GM04504 (cell line): ENCODE measurements around the gene NBAS.

ENCODE experiments used
- DNase-seq: peaks from one replicate; pipeline ENCODE4 v3.0.0-alpha.2; 2012; ENCODE audit warnings: low read depth

NBAS gene

DNA sequence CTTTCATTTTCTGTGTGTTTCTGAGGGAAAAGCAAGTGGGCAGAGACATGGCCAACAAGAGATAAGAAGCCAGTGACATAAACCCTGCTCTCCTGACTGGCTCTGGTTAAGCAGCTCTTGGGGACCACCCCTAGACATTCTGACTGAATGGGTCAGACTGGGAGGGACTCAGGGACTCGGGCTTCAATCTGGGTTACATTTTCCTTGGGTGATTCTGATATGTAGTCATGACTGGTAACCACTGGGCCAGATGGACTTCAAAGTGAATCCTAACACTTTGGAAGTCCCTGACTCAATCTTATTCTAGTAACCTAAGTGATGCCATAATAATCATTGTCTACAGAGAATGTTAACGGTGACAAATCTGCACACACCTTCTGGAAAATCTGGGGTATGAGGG lies 397.8 kb downstream of the NBAS start:
- no peak for DNase-seq

DNA sequence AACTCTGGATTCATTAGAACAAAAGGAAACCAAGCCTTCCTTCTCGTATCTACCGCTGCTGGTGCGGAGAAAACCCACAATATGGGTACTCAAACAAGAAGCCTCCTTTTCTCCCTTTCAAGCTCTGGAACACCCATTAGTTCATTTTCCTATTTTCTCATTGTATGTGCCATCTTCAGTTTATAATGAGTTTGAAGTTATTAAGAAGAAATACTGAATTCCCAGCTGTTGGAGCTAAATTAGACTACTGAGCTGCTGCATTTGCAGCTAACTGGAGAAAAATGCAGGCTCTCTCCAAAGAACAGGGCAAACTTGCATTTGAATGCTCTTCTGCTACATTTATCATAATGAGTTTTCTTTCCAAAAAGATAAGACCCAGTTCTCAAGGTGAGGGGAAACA lies 398.5 kb downstream of the NBAS start:
- DNase-seq, result no peak

DNA sequence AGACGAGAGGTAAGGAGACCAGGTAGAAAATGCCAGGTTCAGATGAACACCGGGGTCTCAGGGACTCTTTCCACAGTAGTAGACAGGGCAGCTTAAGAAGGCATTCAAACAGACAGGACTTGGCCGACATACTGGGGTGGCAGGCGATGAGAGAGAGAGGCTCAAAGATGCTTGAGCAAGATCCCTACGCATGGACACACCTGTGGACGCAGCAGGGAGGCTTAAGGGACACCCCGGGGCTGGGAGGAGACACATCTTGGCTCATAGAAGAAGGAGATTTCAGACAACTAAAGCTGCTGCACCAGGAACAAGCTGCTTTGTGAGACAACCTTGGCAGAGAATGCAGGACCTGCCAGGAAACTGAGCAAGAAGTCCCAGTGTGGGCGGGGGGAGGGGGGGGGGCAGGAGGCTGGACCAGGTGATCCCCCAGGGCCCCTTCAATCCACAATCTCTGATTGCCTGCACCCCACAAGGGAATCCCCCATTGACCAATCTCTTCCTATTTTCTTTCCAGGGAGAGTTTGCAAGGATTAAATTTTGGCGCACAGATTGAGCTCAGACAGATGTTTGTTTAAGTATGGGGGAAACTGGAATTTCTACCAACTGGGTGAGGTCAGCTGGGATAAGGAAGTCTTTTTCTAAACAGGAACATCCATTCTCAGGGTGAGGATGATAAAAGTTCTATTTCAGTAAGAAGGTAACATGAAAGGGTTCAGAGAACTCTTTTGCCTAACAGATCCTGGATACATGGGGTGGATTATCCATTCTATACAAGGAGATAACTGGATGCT lies 400.7 kb downstream of the NBAS start:
- no peak for DNase-seq

DNA sequence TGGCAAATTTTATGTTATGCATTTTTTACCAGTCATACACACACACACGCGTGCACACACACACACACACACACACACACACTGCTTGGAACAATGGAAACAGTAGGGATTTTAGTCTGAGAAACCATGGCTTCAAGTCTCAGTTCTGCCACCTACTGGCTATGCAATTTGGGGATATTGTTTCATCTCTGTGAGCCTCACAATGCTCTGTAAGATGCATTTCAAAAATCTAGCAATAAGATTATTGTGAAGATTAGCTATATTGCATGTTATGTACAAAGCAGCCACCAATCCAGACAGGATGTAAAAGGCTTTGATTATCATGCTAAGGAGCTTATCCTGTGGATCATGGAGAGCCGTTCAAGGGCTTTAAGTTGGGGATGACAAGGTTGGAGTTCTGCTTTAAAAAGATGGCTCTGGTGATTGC lies 401.4 kb downstream of the NBAS start:
- no peak for DNase-seq

DNA sequence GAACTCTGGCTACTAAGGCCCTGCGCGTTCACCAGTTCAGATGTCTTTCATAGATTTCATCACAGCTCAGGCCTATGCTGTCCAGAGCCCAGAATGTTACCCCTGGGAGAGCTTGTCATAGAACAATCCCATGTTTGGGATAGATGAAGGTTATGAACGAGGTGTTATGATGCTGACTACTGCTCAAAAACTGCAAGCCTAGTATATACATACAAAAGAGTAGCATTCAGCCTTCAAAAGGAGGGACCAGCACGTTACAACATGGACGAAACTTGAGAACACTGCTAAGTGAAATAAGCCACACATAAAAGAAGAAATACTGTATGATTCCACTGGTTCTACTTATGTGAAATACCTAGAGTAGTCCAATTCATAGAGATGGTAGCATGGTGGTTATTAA lies 401.9 kb downstream of the NBAS start:
- DNase-seq, result no peak

DNA sequence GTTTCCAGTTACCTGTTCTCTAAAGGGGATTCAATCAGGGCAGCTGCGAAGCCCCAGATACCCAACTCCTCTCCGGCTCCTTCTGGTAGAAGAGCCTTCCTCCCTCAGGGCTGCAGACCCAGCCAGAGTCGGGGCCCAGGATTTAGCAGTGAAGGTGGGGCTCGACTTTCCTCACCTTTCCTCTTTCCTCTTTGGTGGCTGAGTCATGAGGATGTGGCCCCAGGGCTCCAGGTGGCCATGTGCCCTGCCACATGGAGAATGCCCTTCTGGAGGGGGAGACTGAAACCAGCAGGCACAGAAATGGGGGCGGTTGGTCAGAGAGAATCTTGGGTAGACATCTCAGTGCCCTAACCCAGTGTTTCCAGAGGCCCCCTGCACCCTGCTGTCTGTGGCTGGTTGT lies 402.6 kb downstream of the NBAS start:
- no peak for DNase-seq

DNA sequence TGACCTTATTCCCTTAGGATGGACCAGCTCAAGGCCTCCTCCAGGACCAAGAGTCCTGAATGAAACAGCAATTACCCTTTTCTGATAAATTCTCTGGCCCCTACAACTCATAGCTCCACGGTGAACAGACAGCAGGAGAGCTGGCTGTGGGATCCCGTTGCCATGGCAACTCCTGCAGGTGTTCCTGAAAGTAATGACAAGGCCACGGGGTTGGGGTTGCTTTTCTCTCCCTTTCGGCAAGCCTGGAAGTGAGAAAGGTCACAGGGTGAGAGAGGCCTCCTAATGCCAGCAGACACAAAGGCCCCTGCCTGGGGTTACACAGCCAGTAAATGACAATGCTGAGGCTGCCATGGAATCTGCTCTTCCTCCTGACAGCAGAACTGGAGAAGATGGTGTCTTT lies 403.0 kb downstream of the NBAS start:
- no peak for DNase-seq

DNA sequence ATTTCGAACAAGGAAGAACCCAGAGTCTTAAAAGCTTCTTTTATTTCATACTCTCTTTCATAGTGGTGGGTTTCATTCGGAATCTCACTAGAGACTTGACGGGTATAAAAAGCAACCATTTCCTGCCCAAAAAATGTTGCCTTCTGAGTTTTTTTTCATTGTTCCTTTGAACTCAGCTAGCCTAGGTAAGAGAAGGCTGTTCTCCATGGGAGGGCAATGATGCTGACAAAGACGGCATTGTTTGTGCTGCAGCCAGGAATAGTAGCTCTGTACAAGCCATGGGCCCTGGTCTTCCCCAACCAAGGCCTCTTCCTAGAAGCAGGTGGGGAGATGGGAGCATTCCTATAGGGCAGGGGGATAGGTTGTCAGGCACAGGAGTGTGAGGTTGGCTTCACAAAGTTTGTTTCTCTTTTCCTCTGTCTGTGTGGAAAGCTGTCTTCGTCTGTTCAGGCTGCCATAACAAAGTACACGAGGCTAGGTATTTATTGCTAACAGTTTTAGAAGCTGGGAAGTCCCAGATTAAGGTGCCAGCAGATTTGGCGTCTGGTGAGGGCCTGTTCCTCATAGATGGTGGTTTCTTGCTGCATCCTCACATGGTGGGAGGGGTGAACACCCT lies 405.1 kb downstream of the NBAS start:
- no peak for DNase-seq

DNA sequence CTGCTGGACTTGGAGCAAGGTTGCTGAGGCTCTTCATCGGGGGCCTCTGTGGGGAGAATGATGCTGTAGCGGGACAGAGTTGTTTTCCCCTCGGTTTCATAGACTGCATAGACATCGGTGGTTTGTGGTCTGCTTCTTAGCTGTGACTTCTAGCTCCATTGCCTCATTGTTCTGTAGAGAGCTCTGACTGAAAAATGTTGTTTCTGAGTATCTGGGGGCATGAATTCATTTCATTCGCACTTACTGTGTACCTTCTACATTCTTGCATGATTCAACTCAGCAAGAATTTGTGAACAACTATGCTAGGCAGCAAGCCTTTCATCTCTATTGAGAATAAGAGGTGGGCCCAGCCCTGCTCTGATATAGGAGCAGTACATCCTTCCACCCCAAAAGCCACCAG lies 406.8 kb downstream of the NBAS start:
- no peak for DNase-seq

DNA sequence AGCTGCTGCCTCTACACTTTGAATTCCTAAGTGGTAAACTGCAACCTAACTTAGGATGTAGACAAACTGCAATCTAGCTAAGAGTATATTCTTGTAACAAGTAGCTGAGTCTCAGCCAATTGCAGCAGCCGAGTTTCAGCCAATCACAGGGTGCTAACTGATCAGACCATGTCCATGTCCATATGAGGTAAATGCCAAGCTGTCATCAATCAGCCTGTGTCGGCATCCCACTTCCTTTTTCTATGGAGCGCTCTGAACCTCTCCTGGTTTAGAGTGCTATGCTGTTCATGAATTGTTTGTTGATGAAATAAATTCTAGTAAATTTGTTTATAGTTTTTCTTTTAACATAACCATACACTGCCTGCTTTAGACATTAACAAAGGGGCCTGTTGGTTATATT lies 408.8 kb downstream of the NBAS start:
- DNase-seq, result no peak

DNA sequence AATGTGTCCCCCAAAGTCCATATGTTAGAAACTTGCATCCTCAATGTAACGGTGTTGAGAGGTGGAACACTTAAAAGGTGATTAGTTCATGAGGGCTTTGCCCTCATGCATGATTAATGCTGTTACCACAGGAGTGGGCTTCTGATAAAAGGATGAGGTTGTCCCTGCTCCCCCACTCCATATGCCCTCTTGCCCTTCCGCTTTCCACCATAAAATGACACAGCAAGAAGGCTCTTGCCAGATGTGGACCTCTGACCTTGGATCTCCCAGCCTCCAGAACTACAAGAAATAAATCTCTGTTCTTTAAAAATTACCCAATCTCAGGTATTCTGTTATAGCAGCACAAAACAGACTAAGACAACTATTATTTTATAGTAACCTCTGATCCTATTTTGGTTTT lies 412.1 kb downstream of the NBAS start:
- DNase-seq, result no peak

DNA sequence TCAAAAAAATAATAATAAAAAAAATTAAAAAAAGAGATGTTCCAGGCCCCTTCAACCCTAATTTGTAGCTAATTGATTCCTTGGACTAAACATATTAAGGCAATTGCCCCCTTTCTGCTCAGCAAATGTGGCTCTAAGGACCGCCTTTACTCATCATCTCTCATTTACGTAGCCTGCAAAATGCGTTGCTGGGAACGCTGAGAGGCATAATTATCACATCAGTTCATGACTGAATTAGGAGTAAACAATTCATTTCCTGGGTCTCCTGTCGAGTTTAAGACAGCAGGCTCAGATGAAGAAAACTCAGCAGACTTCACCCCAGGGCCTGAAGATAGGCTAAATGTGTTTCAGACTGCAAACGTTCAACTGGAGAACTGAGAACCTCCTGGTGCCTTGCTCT lies 413.5 kb downstream of the NBAS start:
- DNase-seq, result no peak

DNA sequence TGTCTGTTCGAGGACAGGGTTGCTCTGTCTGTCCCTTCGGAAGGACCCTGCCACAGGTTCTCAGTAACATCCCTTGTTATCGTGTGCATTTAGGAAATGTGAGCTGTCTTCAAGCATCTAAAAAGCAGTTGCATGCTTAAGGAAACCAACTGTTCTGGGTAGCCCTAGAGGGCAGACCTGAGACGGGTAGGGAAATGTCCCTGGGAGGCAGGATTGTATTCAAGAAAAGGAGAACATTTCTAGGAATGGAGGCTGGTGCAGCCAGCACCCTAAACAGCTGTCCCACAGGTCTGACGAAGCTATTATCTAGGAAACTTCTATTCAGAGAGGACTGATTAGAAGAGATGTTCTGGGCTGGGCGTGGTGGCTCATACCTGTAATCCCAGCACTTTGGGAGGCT lies 414.2 kb downstream of the NBAS start:
- DNase-seq, result no peak

DNA sequence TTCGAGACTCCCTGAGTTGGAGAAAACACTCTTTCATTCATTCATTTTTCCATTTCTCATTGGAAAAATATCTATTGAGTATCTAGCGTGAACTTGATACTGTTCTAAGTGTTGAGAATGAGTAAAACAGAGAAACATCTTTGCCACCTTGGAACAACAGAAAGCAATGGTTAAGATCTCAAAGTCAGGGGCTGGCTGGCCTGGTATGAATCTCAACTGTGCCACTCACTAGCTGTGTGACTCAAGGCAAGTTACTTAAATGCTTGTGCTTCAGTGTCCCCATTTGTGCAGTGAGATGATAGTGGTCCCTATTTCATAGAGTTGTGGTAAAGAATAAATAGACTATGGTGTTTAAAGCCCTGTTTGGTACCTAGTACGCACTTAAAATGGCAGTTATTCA lies 415.2 kb downstream of the NBAS start:
- DNase-seq, result no peak

DNA sequence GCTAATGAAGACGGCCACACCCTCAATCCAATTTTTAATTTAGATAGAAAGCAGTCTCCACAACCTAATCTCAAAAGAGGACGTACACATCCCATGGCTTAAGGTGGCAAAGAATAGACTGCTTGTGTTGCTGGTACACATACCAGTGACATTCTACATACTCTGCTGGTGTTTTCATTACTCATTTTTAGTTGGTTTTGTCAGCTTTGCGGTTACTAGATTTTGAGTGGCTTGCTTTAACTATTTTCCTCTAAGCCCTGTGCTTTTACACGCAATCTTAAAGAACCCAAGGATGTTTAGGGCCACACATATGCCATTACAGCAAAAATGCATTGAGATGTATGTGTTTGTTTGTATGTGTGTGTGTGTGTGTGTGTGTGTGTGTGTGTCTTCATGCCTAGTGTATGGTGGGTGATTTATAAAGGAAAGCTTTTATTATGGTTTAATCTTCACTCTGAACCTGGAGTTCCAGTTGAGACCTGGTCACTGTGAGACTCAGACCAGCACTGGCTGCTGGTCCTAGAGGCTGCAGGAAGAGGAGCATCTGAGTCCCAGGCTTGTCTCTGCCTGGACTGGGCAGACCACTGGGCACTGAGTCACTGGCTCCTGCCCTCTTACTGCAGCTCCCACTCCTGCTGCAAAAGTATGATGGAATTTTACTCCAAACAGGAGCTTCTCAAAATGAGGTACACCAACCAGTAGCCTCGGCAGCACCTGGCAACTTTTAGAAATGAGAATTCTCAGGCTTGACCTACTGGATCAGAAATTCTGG lies 415.9 kb downstream of the NBAS start:
- no peak for DNase-seq

DNA sequence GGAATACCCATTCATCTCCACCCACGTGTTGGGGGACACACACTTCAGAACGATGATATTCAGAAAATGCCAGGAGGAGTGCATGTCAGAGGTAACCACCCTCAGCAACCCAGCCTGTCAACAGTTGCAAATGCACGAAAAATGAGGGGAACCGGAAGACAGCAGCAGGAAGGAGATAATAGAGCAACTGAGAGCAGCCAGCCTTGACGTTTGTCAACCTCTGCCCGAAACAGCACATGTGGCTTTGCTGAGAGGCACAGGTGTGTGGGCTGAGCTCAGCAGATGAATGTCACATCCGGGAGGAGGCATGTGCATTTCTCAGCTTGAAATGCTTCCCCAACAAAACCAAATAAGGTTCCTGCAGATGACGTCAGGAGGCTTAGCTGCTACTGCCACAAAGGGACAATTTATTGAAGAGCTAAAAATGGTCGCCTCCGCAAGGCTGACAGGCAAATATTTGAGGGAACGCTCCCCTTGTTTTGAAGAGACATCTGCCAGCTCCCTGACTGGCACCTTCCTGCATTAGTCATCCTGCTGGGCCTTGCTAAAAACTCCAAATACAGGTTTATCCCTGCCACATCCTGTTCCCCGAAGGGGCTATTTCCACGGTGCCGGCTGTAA lies 419.0 kb downstream of the NBAS start:
- DNase-seq, result no peak

DNA sequence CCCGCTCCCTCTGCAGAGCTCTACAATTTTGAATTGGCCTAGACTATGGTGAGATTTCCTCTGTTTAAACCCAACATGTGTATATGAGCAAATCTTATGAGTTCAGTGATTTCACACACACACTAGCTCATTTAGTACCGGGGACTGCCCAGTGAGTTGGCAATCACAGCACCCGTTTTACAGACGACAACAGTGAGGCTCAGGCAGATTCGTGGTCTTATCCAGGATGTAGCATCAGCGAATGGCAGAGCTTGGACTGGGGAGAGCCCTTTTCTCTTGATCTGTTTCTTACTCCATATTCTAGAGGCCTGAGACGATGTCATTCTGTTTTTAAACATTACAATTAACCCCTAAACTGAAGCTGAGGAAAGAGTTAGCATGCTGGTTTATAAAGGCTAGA lies 419.9 kb downstream of the NBAS start:
- no peak for DNase-seq

DNA sequence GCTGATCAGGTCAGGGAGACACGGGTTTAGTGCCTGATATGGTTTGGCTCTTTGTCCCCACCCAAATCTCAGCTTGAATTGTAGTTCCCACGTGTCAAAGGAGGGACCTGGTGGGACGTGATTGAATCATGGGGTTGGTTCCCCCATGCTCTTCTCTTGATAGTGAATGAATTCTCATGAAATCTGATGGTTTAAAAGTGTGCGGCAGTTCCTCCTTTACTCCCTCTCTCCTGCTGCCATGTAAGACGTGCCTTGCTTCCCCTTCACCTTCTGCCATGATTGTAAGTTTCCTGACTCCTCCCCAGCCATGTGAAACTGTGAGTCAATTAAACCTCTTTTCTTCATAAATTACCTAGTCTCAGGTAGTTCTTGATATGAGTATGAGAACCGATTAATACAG lies 424.5 kb downstream of the NBAS start:
- DNase-seq, result no peak

DNA sequence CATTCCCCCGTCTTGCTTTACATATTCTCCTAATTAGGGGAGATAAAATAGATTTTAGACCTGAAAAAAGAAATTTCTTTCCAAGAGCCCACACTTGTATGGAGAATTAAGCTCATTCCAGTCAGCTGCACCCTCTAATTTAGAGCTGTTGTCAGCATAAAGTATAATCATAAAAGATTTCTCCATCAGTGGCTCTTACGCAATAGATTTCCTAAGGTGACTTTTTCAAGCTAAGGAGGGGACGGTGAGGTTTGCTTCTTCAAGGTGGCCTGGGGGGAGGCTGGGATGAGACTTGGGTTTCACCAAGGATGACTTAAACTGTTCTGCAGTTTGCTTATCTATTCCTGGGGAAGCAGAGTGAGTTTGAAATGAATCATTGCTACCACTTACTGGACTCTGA lies 426.2 kb downstream of the NBAS start:
- no peak for DNase-seq

DNA sequence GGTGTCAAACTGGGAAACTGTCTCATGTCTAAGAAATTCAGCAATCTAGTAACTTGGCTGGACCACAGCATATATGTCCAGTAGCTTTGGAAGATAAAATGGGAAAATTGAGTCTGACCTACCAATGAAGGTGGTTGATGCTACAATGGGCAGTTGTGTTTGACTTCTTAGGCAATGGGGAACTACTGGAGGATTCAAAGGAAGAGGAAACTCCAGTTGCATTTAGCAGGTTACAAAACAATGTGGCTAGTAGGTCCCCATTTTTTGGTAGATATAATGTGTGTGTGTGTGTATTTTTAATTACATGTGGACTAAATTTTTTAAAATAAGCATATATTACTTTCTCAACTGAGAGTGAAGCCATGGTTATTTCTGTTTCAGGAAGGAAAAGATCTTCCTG lies 427.7 kb downstream of the NBAS start:
- no peak for DNase-seq

DNA sequence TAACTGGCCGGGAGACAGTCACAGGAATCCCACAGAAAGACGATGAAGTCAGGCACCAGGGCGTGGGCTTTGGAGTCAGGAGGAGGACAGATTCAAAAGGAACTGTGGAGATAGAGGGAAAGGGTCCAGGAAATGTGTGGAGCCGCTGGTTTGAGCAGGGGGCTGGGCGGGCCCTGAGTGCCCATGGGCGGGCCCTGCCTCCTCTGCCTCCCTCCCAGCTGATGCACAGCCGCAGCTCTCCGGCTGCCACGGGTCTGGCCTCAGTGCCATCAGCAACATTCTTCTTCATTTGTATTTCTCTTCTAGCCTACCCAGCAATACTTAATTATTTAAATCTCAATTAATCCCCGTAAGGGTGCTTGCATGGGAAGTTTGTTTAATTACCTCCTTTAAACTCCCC lies 432.3 kb downstream of the NBAS start:
- DNase-seq, result no peak

DNA sequence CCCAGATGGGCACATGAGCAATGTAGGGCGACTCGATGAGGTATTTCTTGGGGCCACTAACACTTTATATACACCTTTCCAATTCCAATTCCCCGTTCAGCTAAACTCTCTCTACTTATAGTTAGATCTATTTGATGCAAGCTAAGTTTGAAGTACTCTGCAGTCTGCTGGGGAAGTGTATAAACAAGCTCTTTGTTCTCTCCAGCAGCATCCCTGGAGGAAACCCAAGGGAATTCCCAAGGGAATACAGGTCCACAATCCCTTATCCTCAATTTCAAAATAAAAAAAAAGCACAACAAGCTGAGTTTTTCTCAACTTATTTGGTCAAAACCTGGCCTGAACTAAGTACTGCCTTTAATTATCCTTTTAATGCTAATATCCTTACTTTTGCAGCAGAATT lies 433.3 kb downstream of the NBAS start:
- no peak for DNase-seq

DNA sequence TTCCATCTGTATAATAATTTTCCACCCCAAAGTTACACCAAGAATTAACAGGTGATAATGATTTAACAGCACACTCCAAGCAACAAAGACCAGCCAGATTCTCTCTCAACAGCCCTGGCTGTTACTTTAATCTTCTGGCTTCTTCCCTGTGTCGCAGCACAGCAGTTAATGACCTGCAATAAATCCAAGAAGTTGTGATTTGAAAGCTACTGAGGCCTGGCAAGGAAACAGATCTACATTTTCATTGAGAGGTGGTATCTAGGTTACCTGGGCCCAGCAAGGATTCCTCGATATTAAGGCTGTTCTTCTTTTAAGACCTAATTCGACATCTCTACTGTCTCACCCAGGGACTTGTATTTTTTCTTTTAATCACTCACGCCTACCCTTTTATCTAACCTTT lies 433.8 kb downstream of the NBAS start:
- no peak for DNase-seq
